H9 (cell line): Measurements from ENCODE around the gene MAP3K7. TPM values are rescaled to one million over a fixed set of nuclear protein-coding genes. Genes with fewer than 3 reads are reported as not detected.

Source experiments
- DNase-seq: peaks from one replicate; pipeline ENCODE4 v3.0.0-alpha.2; 2017
- H2AFZ ChIP-seq: one replicate; pipeline ENCODE4 v1.6.1; 2013; ENCODE audit warnings: mild to moderate bottlenecking, low read length, control low read depth, moderate library complexity
- H2AK5ac ChIP-seq: 2 replicates; pipeline ENCODE4 v1.6.1; 2013; ENCODE audit warnings: low read length, control low read depth, mixed read lengths; ENCODE audit not compliant: insufficient read length
- H2BK120ac ChIP-seq: one replicate; pipeline ENCODE4 v1.6.1; 2013; ENCODE audit warnings: low read depth, mild to moderate bottlenecking, low read length, control low read depth, inconsistent platforms; ENCODE audit not compliant: poor library complexity, severe bottlenecking
- H2BK12ac ChIP-seq: 2 replicates; pipeline ENCODE4 v1.6.1; 2013; ENCODE audit warnings: low read length, control low read depth, mixed read lengths, low read depth; ENCODE audit not compliant: insufficient read length
- H2BK15ac ChIP-seq: 2 replicates; pipeline ENCODE4 v1.6.1; 2013; ENCODE audit warnings: low read depth, low read length, control low read depth
- H2BK20ac ChIP-seq: one replicate; pipeline ENCODE4 v1.6.1; 2013; ENCODE audit warnings: low read depth, mild to moderate bottlenecking, low read length, control low read depth, inconsistent platforms; ENCODE audit not compliant: poor library complexity, severe bottlenecking
- H2BK5ac ChIP-seq: 2 replicates; pipeline ENCODE4 v1.6.1; 2013; ENCODE audit warnings: low read length, control low read depth, mixed read lengths; ENCODE audit not compliant: insufficient read length
- H3K14ac ChIP-seq: 2 replicates; pipeline ENCODE4 v1.6.1; 2013; ENCODE audit warnings: low read length, control low read depth; ENCODE audit not compliant: insufficient read depth
- H3K18ac ChIP-seq: 2 replicates; pipeline ENCODE4 v1.6.1; 2013; ENCODE audit warnings: low read depth, mild to moderate bottlenecking, mixed read lengths, low read length, control low read depth; ENCODE audit not compliant: insufficient read length
- H3K23ac ChIP-seq: 2 replicates; pipeline ENCODE4 v1.6.1; 2013; ENCODE audit warnings: low read length, control low read depth, mixed read lengths, low read depth; ENCODE audit not compliant: insufficient read length
- H3K23me2 ChIP-seq: 2 replicates; pipeline ENCODE4 v1.6.1; 2013; ENCODE audit warnings: low read depth, mild to moderate bottlenecking, mixed read lengths, low read length, control low read depth; ENCODE audit not compliant: insufficient read length, poor library complexity, severe bottlenecking
- H3K27ac ChIP-seq: 2 replicates; pipeline ENCODE4 v1.5.1; 2013; ENCODE audit warnings: low read length, control low read depth, mixed read lengths, low read depth; ENCODE audit not compliant: insufficient read length
- H3K27me3 ChIP-seq: 2 replicates; pipeline ENCODE4 v1.6.1; 2013; ENCODE audit warnings: low read length, control low read depth, inconsistent platforms; ENCODE audit not compliant: insufficient read depth
- H3K4ac ChIP-seq: 2 replicates; pipeline ENCODE4 v1.6.1; 2013; ENCODE audit warnings: low read depth, mild to moderate bottlenecking, control low read depth, inconsistent platforms, low read length, moderate library complexity
- H3K4me1 ChIP-seq: 2 replicates; pipeline ENCODE4 v1.6.1; 2013; ENCODE audit warnings: low read length, control low read depth, inconsistent platforms; ENCODE audit not compliant: insufficient read depth
- H3K4me2 ChIP-seq: 2 replicates; pipeline ENCODE4 v1.6.1; 2013; ENCODE audit warnings: low read length, control low read depth, mixed read lengths; ENCODE audit not compliant: insufficient read length, insufficient read depth
- H3K56ac ChIP-seq: 2 replicates; pipeline ENCODE4 v1.6.1; 2013; ENCODE audit warnings: low read depth, mild to moderate bottlenecking, mixed read lengths, low read length, control low read depth; ENCODE audit not compliant: insufficient read length
- H3K79me1 ChIP-seq: 2 replicates; pipeline ENCODE4 v1.6.1; 2013; ENCODE audit warnings: low read depth, mild to moderate bottlenecking, moderate library complexity, low read length, control low read depth, inconsistent platforms; ENCODE audit not compliant: insufficient read depth, poor library complexity, severe bottlenecking
- H3K79me2 ChIP-seq: 2 replicates; pipeline ENCODE4 v1.6.1; 2013; ENCODE audit warnings: low read length, control low read depth, inconsistent platforms; ENCODE audit not compliant: insufficient read depth
- H3K9ac ChIP-seq: 2 replicates; pipeline ENCODE4 v1.6.1; 2013; ENCODE audit warnings: low read length, control low read depth, mixed read lengths; ENCODE audit not compliant: insufficient read length; ENCODE audit errors: extremely low read depth
- H3K9me3 ChIP-seq: one replicate; pipeline ENCODE4 v1.6.1; 2013; ENCODE audit warnings: low read depth, low read length, inconsistent platforms; ENCODE audit not compliant: control insufficient read depth
- H3T11ph ChIP-seq: one replicate; pipeline ENCODE4 v1.6.1; 2013; ENCODE audit warnings: mild to moderate bottlenecking, low read length, control low read depth, inconsistent platforms
- H4K20me1 ChIP-seq: one replicate; pipeline ENCODE4 v1.6.1; 2013; ENCODE audit not compliant: control insufficient read depth, insufficient read length, insufficient read depth
- H4K5ac ChIP-seq: 2 replicates; pipeline ENCODE4 v1.6.1; 2013; ENCODE audit warnings: low read depth, mild to moderate bottlenecking, mixed read lengths, low read length, control low read depth; ENCODE audit not compliant: insufficient read length
- H4K8ac ChIP-seq: replicated peaks from 2 replicates; pipeline ENCODE4 v1.6.1; 2013; ENCODE audit warnings: low read length, control low read depth, mixed read lengths, low read depth; ENCODE audit not compliant: insufficient read length
- H4K91ac ChIP-seq: 2 replicates; pipeline ENCODE4 v1.6.1; 2013; ENCODE audit warnings: low read depth, mild to moderate bottlenecking, moderate library complexity, mixed read lengths, low read length, control low read depth; ENCODE audit not compliant: insufficient read length
- H3K27ac Mint-ChIP-seq, 3 experiments: 2 replicates in 2 of 3; 3 replicates in 1 of 3; pipeline ENCODE4 v1.8.0; 2020 to 2021; ENCODE audit warnings: mixed read lengths in 3 of 3, mild to moderate bottlenecking in 1 of 3, moderate library complexity in 1 of 3
- H3K27me3 Mint-ChIP-seq: 2 replicates; pipeline ENCODE4 v1.8.0; 2021; ENCODE audit warnings: low read depth, mild to moderate bottlenecking, moderate library complexity, mixed read lengths
- H3K36me3 Mint-ChIP-seq, 3 experiments: 2 replicates in 2 of 3; 3 replicates in 1 of 3; pipeline ENCODE4 v1.8.0; 2020 to 2021; ENCODE audit warnings: low read depth in 3 of 3, mixed read lengths in 3 of 3; ENCODE audit not compliant: insufficient read depth in 1 of 3
- H3K4me1 Mint-ChIP-seq, 2 experiments: 2 replicates each; pipeline ENCODE4 v1.8.0; 2020; ENCODE audit warnings: mixed read lengths in 2 of 2
- H3K4me3 Mint-ChIP-seq, 2 experiments: 2 replicates in 1 of 2; 3 replicates in 1 of 2; pipeline ENCODE4 v1.8.0; 2020 to 2021; ENCODE audit warnings: mild to moderate bottlenecking in 2 of 2, mixed read lengths in 2 of 2, moderate library complexity in 1 of 2
- H3K9me3 Mint-ChIP-seq, 2 experiments: 2 replicates in 1 of 2; 3 replicates in 1 of 2; pipeline ENCODE4 v1.8.0; 2020; ENCODE audit warnings: mild to moderate bottlenecking in 2 of 2, mixed read lengths in 2 of 2, moderate library complexity in 1 of 2
- WGBS: extraction: QIAGEN DNeasy Blood & Tissue Kit; methylation state at CpG from one replicate; pipeline ENCODE4 v1.1.7; 2013; ENCODE audit warnings: missing lambda C conversion rate, low lambda C conversion rate, mixed read lengths; ENCODE audit not compliant: insufficient read length; ENCODE audit errors: extremely low coverage; 5-methylcytosine and 5-hydroxymethylcytosine counted together
- total RNA-seq: library from RNA; stranded (reverse); gene quantifications from 2 replicates; pipeline ENCODE4 v1.2.1, GENCODE V29; 2021
- TF ChIP-seq, protein P1 (sequence below): fragments of 200-600 bp; sonication (generic); conservative IDR thresholded peaks from 3 replicates; pipeline ENCODE4 v1.8.0; 2021; ENCODE audit warnings: antibody characterized with exemption, mild to moderate bottlenecking

The MAP3K7 gene
- total RNA-seq, 1 experiment from 2014 or later = 31.3 TPM

DNA sequence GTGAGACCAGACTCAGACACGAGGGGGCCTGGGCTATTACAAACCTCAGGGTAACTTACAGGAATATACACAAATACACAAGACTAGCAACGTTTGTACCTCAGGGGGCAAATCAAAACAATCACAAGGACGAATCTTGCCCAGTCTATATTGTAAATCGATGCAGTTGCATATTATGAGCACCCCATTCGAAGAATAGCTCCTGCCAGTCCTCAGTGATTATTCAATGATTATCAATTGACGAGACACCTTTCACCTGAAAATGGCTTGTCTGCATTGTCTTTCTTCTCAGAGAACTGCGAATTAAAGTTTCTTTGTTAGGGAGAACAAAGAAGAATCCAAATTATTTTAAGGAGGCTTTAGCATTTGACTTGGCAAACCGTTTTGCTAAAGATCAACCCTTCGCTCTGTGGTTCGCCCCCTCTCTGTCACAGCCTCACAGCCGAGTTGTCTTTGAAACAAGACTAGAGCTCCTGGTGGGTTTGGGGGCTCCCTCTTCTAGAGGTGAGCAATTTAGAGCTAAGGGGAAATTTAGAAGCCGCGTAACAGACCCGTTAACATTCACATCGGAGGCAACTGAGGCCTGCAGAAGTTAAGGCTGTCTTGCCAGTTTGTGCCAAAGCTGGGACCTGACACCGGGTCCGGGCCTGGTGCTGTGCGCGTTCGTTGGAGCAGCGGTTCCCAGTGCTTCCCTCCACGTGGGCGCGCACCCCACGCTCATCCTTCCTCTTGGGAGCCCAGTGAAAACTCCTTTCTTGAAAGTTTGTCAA, 24.9 kb upstream of the MAP3K7 start:
- Mint-ChIP-seq H3K9me3 (no peaks in the 10 kb centered on the region; a peak in 1 of 5 replicates), H3K27me3 (peaks cover 14% of the 10 kb centered on the region)

More for the DNA sequence above, 24.9 kb upstream of the MAP3K7 start:
- Histone ChIP-seq H3K4me1 (no peaks in the 10 kb centered on the region), H2BK5ac (no peak overlapping the region), H3K79me2 (no peaks in the 10 kb centered on the region), H3K27me3 (no peaks in the 10 kb centered on the region), H2AK5ac (no peak overlapping the region), H3K56ac (no peak overlapping the region), H4K20me1 (no peaks in the 10 kb centered on the region), H2BK15ac (no peak overlapping the region), H3K23ac (no peak overlapping the region), H2BK12ac (no peak overlapping the region), H3K9me3 (no peaks in the 10 kb centered on the region), H3K23me2 (peaks cover 15% of the 10 kb centered on the region), H3K18ac (peak overlapping the region; percentile 54), H2AFZ (no peak overlapping the region), H3K9ac (peak overlapping the region; percentile 71), H2BK20ac (no peak overlapping the region), H3K14ac (no peak overlapping the region; the same call in 1 of the 2 replicates), H2BK120ac (no peak overlapping the region), H4K91ac (no peak overlapping the region), H3K4me2 (peak overlapping the region; percentile 65), H4K5ac (no peak overlapping the region), H3T11ph (no peak overlapping the region), H3K27ac (no peak overlapping the region), H3K4ac (no peak overlapping the region), H3K79me1 (no peaks in the 10 kb centered on the region), H4K8ac (no peak overlapping the region)
- peak; percentile 46 for DNase-seq
- H3K27ac Mint-ChIP-seq = peak overlapping the region in 1 of 3 experiments; percentile 68; a peak in 1 of 7 replicates
- peaks cover 37% of the 10 kb centered on the region in 2 experiments for H3K4me1 Mint-ChIP-seq
- TF ChIP-seq, protein P1, sequence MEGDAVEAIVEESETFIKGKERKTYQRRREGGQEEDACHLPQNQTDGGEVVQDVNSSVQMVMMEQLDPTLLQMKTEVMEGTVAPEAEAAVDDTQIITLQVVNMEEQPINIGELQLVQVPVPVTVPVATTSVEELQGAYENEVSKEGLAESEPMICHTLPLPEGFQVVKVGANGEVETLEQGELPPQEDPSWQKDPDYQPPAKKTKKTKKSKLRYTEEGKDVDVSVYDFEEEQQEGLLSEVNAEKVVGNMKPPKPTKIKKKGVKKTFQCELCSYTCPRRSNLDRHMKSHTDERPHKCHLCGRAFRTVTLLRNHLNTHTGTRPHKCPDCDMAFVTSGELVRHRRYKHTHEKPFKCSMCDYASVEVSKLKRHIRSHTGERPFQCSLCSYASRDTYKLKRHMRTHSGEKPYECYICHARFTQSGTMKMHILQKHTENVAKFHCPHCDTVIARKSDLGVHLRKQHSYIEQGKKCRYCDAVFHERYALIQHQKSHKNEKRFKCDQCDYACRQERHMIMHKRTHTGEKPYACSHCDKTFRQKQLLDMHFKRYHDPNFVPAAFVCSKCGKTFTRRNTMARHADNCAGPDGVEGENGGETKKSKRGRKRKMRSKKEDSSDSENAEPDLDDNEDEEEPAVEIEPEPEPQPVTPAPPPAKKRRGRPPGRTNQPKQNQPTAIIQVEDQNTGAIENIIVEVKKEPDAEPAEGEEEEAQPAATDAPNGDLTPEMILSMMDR = peak; percentile 43
- no CpG with 5 or more reads among the region's 25 CpGs for WGBS
- peak overlapping the region; percentile 70 to 84 for H3K4me3 Mint-ChIP-seq
- no peaks in the 10 kb centered on the region; a peak in 1 of 7 replicates for H3K36me3 Mint-ChIP-seq
